HCT116 (cell line): ENCODE data around the gene ZBTB20. TPM values are rescaled to one million over a fixed set of nuclear protein-coding genes. Genes with fewer than 3 reads are reported as not detected.
A peak's percentile ranks its signal among the peaks of the same experiment; 100 is the strongest.

Experiments used
- ATAC-seq: fragments of 200-7000 bp; cut with Tn5 transposase; 2 replicates; pipeline ENCODE4 v1.9.1; 2020; ENCODE audit warnings: mild to moderate bottlenecking, moderate library complexity
- BruUV-seq: library from RNA; stranded (reverse); fragments of 400-500 nt; replicated peaks from 2 replicates; lab custom pipeline; 2021; lab: Mats Ljungman, UMichigan
- CTCF ChIA-PET: fragments of 300-600 bp; sonication (Branson Sonifier 250); formaldehyde crosslinking; loops from one replicate; lab custom pipeline; 2021; ENCODE audit warnings: antibody characterized with exemption; lab: Charles Lee
- POLR2A ChIA-PET: fragments of 300-600, 350-600 bp; sonication (Branson Sonifier 250); formaldehyde crosslinking; loops from one replicate; lab custom pipeline; 2021; ENCODE audit warnings: antibody characterized with exemption; lab: Charles Lee
- RAD21 ChIA-PET, 2 experiments: fragments of 300-600 bp; sonication (Branson Sonifier 250); formaldehyde crosslinking; loops; one replicate each; lab custom pipeline; 2023; ENCODE audit warnings: low total read pairs in 2 of 2; ENCODE audit not compliant: uncharacterized antibody in 2 of 2, unreplicated experiment in 2 of 2, low non-redundant PET in 1 of 2; lab: Charles Lee
- DNase-seq: peaks from one replicate; pipeline ENCODE4 v3.0.0-alpha.2; 2010; ENCODE audit warnings: low read depth, low spot score
- H2AFZ ChIP-seq: fragments of 200-600 bp; shearing (Covaris generic), sonication (generic); 2 replicates; pipeline ENCODE4 v1.6.1; 2017; ENCODE audit warnings: low read depth, mixed run types, mixed read lengths, antibody characterized with exemption, low read length; ENCODE audit not compliant: poor library complexity, severe bottlenecking
- H3K27ac ChIP-seq: 2 replicates; pipeline ENCODE4 v1.5.1; 2012; ENCODE audit warnings: low read depth, low read length
- H3K27me3 ChIP-seq: fragments of 200-600 bp; sonication (generic); 2 replicates; pipeline ENCODE4 v1.6.1; 2016; ENCODE audit warnings: mixed run types, low read length, mixed read lengths; ENCODE audit not compliant: insufficient read depth
- H3K36me3 ChIP-seq, 2 experiments: fragments of 200-500 bp in 1 of 2; fragments of 200-600 bp in 1 of 2; sonication (Bioruptor generic) in 1 of 2; sonication (generic) in 1 of 2; 2 replicates each; pipeline versions ENCODE4 v1.5.1 to v1.6.1; 2014 to 2016; ENCODE audit warnings: low read length in 2 of 2, inconsistent platforms in 1 of 2, mixed read lengths in 1 of 2, mixed run types in 1 of 2; ENCODE audit not compliant: insufficient read depth in 2 of 2, control insufficient read depth in 1 of 2
- H3K4me1 ChIP-seq, 2 experiments: fragments of 200-600 bp in 1 of 2; sonication (generic) in 1 of 2; 2 replicates each; pipeline versions ENCODE4 v1.5.1 to v1.6.1; 2012 to 2017; ENCODE audit warnings: low read length in 2 of 2, inconsistent platforms in 1 of 2, mild to moderate bottlenecking in 1 of 2, mixed read lengths in 1 of 2, mixed run types in 1 of 2, moderate library complexity in 1 of 2; ENCODE audit not compliant: insufficient read depth in 2 of 2, control insufficient read depth in 1 of 2
- H3K4me2 ChIP-seq: fragments of 200-600 bp; sonication (generic); 2 replicates; pipeline ENCODE4 v1.6.1; 2017; ENCODE audit warnings: mixed run types, low read length, mixed read lengths
- H3K4me3 ChIP-seq, 2 experiments: fragments of 200-600 bp in 1 of 2; sonication (generic) in 1 of 2; replicated peaks in 1 of 2; 2 replicates each; pipeline ENCODE4 v1.5.1; 2011 to 2016; ENCODE audit warnings: low read length in 2 of 2, control low read depth in 1 of 2, low read depth in 1 of 2, mild to moderate bottlenecking in 1 of 2, mixed read lengths in 1 of 2, mixed run types in 1 of 2
- H3K79me2 ChIP-seq: fragments of 200-600 bp; sonication (generic); 2 replicates; pipeline ENCODE4 v1.6.1; 2017; ENCODE audit warnings: mild to moderate bottlenecking, mixed run types, low read length, moderate library complexity, mixed read lengths; ENCODE audit not compliant: insufficient read depth
- H3K9ac ChIP-seq: fragments of 200-600 bp; sonication (generic); 2 replicates; pipeline ENCODE4 v1.6.1; 2016; ENCODE audit warnings: low read length, mixed read lengths
- H3K9me2 ChIP-seq: fragments of 200-600 bp; sonication (generic), shearing (Covaris generic); 2 replicates; pipeline ENCODE4 v1.6.1; 2017; ENCODE audit warnings: mixed run types, mild to moderate bottlenecking, moderate library complexity; ENCODE audit not compliant: insufficient read depth
- H3K9me3 ChIP-seq, 2 experiments: fragments of 200-500 bp in 1 of 2; fragments of 200-600 bp in 1 of 2; sonication (Bioruptor generic) in 1 of 2; sonication (generic) in 1 of 2; 2 replicates each; pipeline ENCODE4 v1.6.1; 2014 to 2017; ENCODE audit warnings: low read length in 2 of 2, mixed read lengths in 2 of 2, inconsistent platforms in 1 of 2, low read depth in 1 of 2, mild to moderate bottlenecking in 1 of 2, mixed run types in 1 of 2, moderate library complexity in 1 of 2; ENCODE audit not compliant: control insufficient read depth in 1 of 2, insufficient read depth in 1 of 2
- H4K20me1 ChIP-seq: fragments of 200-600 bp; sonication (generic), shearing (Covaris generic); 2 replicates; pipeline ENCODE4 v1.6.1; 2017; ENCODE audit warnings: mixed run types, mild to moderate bottlenecking, moderate library complexity; ENCODE audit not compliant: insufficient read depth
- EGR1 ChIP-seq: IDR thresholded peaks from 2 replicates; pipeline ENCODE4 v1.6.1; 2012; ENCODE audit warnings: low read depth
- ELF1 ChIP-seq: IDR thresholded peaks from 2 replicates; pipeline ENCODE4 v1.6.1; 2012; ENCODE audit warnings: low read depth, borderline replicate concordance
- EZH2 ChIP-seq: fragments of 200-600 bp; sonication (generic); IDR thresholded peaks from 2 replicates; pipeline ENCODE4 v1.6.1; 2017; ENCODE audit warnings: antibody characterized with exemption, mixed run types
- FOSL1 ChIP-seq: IDR thresholded peaks from 2 replicates; pipeline ENCODE4 v1.6.1; 2012; ENCODE audit warnings: low read depth
- RAD21 ChIP-seq: IDR thresholded peaks from 2 replicates; pipeline ENCODE4 v1.6.1; 2012; ENCODE audit warnings: low read depth, mild to moderate bottlenecking
- SIN3A ChIP-seq: IDR thresholded peaks from 2 replicates; pipeline ENCODE4 v1.6.1; 2012; ENCODE audit warnings: low read depth
- SP1 ChIP-seq: IDR thresholded peaks from 2 replicates; pipeline ENCODE4 v1.6.1; 2012; ENCODE audit warnings: low read depth
- TCF7L2 ChIP-seq: IDR thresholded peaks from 2 replicates; pipeline ENCODE4 v1.7.0; 2011; ENCODE audit warnings: borderline replicate concordance, inconsistent platforms; ENCODE audit not compliant: insufficient read depth, insufficient read length; ENCODE audit errors: extremely low read depth
- YY1 ChIP-seq: IDR thresholded peaks from 2 replicates; pipeline ENCODE4 v1.6.1; 2011; ENCODE audit warnings: low read length, low read depth, moderate library complexity, mild to moderate bottlenecking; ENCODE audit not compliant: insufficient replicate concordance; ENCODE audit errors: extremely low read depth
- ZNF274 ChIP-seq: fragments of 200-500 bp; sonication (Bioruptor generic); IDR thresholded peaks from 2 replicates; pipeline ENCODE4 v1.6.1; 2014; ENCODE audit warnings: mild to moderate bottlenecking, low read depth, low read length, inconsistent platforms
- intact Hi-C: fragments of 100-400 bp; cut with micrococcal nuclease; formaldehyde crosslinking; loops from 2 replicates; pipeline ENCODE4 v1.10.0; 2022
- total RNA-seq: library from RNA; stranded (reverse); gene quantifications from one replicate; pipeline ENCODE4 v1.2.1, GENCODE V29; 2021; ENCODE audit not compliant: unreplicated experiment
- TF ChIP-seq, protein P1 (sequence below): IDR thresholded peaks from 2 replicates; pipeline ENCODE4 v1.6.1; 2011; ENCODE audit warnings: mild to moderate bottlenecking, low read length, moderate library complexity; ENCODE audit not compliant: insufficient replicate concordance; ENCODE audit errors: extremely low read depth
- TF ChIP-seq, protein P2 (sequence below): IDR thresholded peaks from 2 replicates; pipeline ENCODE4 v1.6.1; 2012
- TF ChIP-seq, protein P3 (sequence below): IDR thresholded peaks from 2 replicates; pipeline ENCODE4 v1.6.1; 2012; ENCODE audit warnings: low read depth

The ZBTB20 gene
- total RNA-seq, 1 experiment from 2014 or later: 42.1 TPM

DNA sequence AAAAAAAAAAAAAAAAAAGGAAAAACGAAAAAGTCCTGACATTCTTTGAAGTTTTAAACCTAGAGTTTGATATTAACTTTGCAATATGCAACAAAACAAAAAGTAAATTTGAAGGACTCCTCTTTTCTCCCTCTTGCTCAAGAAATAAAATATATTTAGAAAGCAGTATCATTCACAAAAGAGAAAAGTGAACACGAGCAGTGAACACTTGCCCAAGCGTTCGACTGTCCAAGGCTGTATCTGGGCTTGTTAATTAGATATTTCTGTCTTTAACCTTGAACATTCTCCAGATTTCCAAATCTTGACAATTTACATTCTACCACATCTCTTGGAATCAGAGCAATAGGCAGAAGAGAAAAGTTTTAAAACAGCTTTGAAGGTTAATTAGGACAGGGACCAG lies 495.5 kb downstream of the ZBTB20 start:
- peak overlapping the region; percentile 97 for H3K27ac ChIP-seq
- ChIA-PET RAD21 (no interaction called here), CTCF (no interaction called here), POLR2A (interaction anchor here (1.0 kb wide), 1 partner anchor 99 kb away, joined by 3 read pairs; no protein-coding TSS in a partner anchor)
- no peaks in the 10 kb centered on the region for H3K9me3 ChIP-seq
- intact Hi-C loops: loop anchor here (5.0 kb wide), 1 partner anchor 106 kb away; no protein-coding TSS in a partner anchor
- H3K4me1 ChIP-seq: peaks cover 65 to 88% of the 10 kb centered on the region in 2 experiments
- H3K4me2 ChIP-seq: peak overlapping the region; percentile 71
- no peaks in the 10 kb centered on the region; a peak in 1 of 4 replicates for H3K36me3 ChIP-seq
- H3K27me3 ChIP-seq: no peaks in the 10 kb centered on the region
- TF ChIP-seq, protein P1, sequence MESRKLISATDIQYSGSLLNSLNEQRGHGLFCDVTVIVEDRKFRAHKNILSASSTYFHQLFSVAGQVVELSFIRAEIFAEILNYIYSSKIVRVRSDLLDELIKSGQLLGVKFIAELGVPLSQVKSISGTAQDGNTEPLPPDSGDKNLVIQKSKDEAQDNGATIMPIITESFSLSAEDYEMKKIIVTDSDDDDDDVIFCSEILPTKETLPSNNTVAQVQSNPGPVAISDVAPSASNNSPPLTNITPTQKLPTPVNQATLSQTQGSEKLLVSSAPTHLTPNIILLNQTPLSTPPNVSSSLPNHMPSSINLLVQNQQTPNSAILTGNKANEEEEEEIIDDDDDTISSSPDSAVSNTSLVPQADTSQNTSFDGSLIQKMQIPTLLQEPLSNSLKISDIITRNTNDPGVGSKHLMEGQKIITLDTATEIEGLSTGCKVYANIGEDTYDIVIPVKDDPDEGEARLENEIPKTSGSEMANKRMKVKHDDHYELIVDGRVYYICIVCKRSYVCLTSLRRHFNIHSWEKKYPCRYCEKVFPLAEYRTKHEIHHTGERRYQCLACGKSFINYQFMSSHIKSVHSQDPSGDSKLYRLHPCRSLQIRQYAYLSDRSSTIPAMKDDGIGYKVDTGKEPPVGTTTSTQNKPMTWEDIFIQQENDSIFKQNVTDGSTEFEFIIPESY: no peak
- TF ChIP-seq TCF7L2: no peak
- no peak for TF ChIP-seq SIN3A
- no peak for TF ChIP-seq ZNF274
- no peak for TF ChIP-seq YY1
- TF ChIP-seq EGR1: no peak
- TF ChIP-seq EZH2: no peak
- TF ChIP-seq, protein P2, sequence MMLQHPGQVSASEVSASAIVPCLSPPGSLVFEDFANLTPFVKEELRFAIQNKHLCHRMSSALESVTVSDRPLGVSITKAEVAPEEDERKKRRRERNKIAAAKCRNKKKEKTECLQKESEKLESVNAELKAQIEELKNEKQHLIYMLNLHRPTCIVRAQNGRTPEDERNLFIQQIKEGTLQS: no peak
- TF ChIP-seq FOSL1: no peak
- TF ChIP-seq, protein P3, sequence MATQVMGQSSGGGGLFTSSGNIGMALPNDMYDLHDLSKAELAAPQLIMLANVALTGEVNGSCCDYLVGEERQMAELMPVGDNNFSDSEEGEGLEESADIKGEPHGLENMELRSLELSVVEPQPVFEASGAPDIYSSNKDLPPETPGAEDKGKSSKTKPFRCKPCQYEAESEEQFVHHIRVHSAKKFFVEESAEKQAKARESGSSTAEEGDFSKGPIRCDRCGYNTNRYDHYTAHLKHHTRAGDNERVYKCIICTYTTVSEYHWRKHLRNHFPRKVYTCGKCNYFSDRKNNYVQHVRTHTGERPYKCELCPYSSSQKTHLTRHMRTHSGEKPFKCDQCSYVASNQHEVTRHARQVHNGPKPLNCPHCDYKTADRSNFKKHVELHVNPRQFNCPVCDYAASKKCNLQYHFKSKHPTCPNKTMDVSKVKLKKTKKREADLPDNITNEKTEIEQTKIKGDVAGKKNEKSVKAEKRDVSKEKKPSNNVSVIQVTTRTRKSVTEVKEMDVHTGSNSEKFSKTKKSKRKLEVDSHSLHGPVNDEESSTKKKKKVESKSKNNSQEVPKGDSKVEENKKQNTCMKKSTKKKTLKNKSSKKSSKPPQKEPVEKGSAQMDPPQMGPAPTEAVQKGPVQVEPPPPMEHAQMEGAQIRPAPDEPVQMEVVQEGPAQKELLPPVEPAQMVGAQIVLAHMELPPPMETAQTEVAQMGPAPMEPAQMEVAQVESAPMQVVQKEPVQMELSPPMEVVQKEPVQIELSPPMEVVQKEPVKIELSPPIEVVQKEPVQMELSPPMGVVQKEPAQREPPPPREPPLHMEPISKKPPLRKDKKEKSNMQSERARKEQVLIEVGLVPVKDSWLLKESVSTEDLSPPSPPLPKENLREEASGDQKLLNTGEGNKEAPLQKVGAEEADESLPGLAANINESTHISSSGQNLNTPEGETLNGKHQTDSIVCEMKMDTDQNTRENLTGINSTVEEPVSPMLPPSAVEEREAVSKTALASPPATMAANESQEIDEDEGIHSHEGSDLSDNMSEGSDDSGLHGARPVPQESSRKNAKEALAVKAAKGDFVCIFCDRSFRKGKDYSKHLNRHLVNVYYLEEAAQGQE: no peak
- TF ChIP-seq SP1: no peak
- TF ChIP-seq RAD21: no peak
- TF ChIP-seq ELF1: no peak; the same call in 1 of the 2 replicates
- no peak overlapping the region for H2AFZ ChIP-seq
- BruUV-seq: no TSS peak
- DNase-seq (no peak), ATAC-seq (no peak)
- peaks cover 55% of the 10 kb centered on the region for H3K79me2 ChIP-seq
- H4K20me1 ChIP-seq: no peaks in the 10 kb centered on the region
- H3K9ac ChIP-seq: peak overlapping the region; percentile 66
- H3K9me2 ChIP-seq: no peaks in the 10 kb centered on the region
- H3K4me3 ChIP-seq: peak overlapping the region in 1 of 2 experiments; percentile 7; a peak in 1 of 4 replicates
